PC-9 (cell line): ENCODE measurements around the gene TUBA8.

Experiments used
- CTCF ChIP-seq: fragments of 200-600 bp; sonication (generic); conservative IDR thresholded peaks from 2 replicates; pipeline ENCODE4 v1.6.1; 2017; ENCODE audit warnings: mixed run types, antibody characterized with exemption, mild to moderate bottlenecking, moderate library complexity
- EZH2 ChIP-seq: fragments of 200-600 bp; sonication (generic); IDR thresholded peaks from 2 replicates; pipeline ENCODE4 v1.8.0; 2017; ENCODE audit warnings: antibody characterized with exemption, low read depth

GRCh38 chr22:18077639-18078328, 32.8 kb upstream of the TUBA8 start, which contains the start of gene PEX26:
- TF ChIP-seq CTCF (no peak), EZH2 (no peak)
